OCI-LY3 (cell line): ENCODE data around the gene SAMSN1.

ENCODE experiments used
- H2AFZ ChIP-seq: fragments of 200-600, 300-600 bp; shearing (Covaris generic); 2 replicates; pipeline ENCODE4 v1.6.0; 2014; ENCODE audit warnings: antibody characterized with exemption, low read depth, low read length
- H3K27ac ChIP-seq: fragments of 200-600, 300-600 bp; sonication (generic); 2 replicates; pipeline ENCODE4 v1.5.1; 2014; ENCODE audit warnings: mild to moderate bottlenecking, low read length, moderate library complexity, mixed read lengths
- H3K27me3 ChIP-seq: fragments of 200-600, 300-600 bp; sonication (generic); 2 replicates; pipeline ENCODE4 v1.6.1; 2014; ENCODE audit warnings: low read depth, low read length, mixed read lengths
- H3K36me3 ChIP-seq: fragments of 200-600, 300-600 bp; sonication (generic); replicated peaks from 2 replicates; pipeline ENCODE3; 2014; ENCODE audit warnings: low read depth, low read length, mixed read lengths
- H3K4me1 ChIP-seq: fragments of 300-600, 200-600 bp; sonication (generic); 2 replicates; pipeline ENCODE4 v1.6.1; 2014; ENCODE audit warnings: low read length, mixed read lengths
- H3K4me2 ChIP-seq: fragments of 200-600, 300-600 bp; sonication (generic); 2 replicates; pipeline ENCODE4 v1.6.1; 2014; ENCODE audit warnings: low read length, mixed read lengths
- H3K4me3 ChIP-seq: fragments of 300-600, 200-600 bp; sonication (generic); 2 replicates; pipeline ENCODE4 v1.5.1; 2014; ENCODE audit warnings: antibody characterized with exemption, mild to moderate bottlenecking, low read length, moderate library complexity
- H3K79me2 ChIP-seq: fragments of 300-600, 200-600 bp; shearing (Covaris generic); 2 replicates; pipeline ENCODE4 v1.6.1; 2014; ENCODE audit warnings: mild to moderate bottlenecking, low read length, mixed read lengths
- H3K9ac ChIP-seq: fragments of 300-600, 200-600 bp; shearing (Covaris generic); 2 replicates; pipeline ENCODE4 v1.6.0; 2014; ENCODE audit warnings: mild to moderate bottlenecking, low read length, moderate library complexity
- H3K9me3 ChIP-seq: fragments of 200-600, 300-600 bp; shearing (Covaris generic); 2 replicates; pipeline ENCODE4 v1.6.1; 2014; ENCODE audit warnings: low read length, mixed read lengths; ENCODE audit not compliant: insufficient read depth
- H4K20me1 ChIP-seq: fragments of 200-600, 300-600 bp; sonication (generic); 2 replicates; pipeline ENCODE4 v1.6.1; 2016; ENCODE audit warnings: low read length, mixed read lengths; ENCODE audit not compliant: insufficient read depth
- CTCF ChIP-seq: fragments of 200-600, 300-600 bp; sonication (generic); IDR thresholded peaks from 2 replicates; pipeline ENCODE4 v1.5.1; 2014; ENCODE audit warnings: antibody characterized with exemption, low read length, low read depth
- EZH2phosphoT487 ChIP-seq: fragments of 200-600 bp; shearing (Covaris generic); IDR thresholded peaks from 2 replicates; pipeline ENCODE4 v1.6.1; 2018; ENCODE audit warnings: antibody characterized with exemption, mixed run types, low read depth

The SAMSN1 gene

GRCh38 chr21:14592296-14593000 lies 46.3 kb upstream of the SAMSN1 start:
- Histone ChIP-seq H3K27me3 (no peaks in the 10 kb centered on the region), H4K20me1 (no peaks in the 10 kb centered on the region), H3K79me2 (no peaks in the 10 kb centered on the region), H3K36me3 (no peaks in the 10 kb centered on the region), H3K4me2 (0 out of 2 replicates have a peak overlapping the region, but pooled peaks have one; percentile 38), H3K9ac (no peak overlapping the region), H3K27ac (peak overlapping the region; percentile 81), H3K4me1 (peaks cover 37% of the 10 kb centered on the region), H2AFZ (no peak overlapping the region), H3K9me3 (0 out of 2 replicates have a peak, but pooled peaks cover 8% of the 10 kb centered on the region), H3K4me3 (no peak overlapping the region)
- TF ChIP-seq EZH2phosphoT487 (no peak), CTCF (no peak)

GRCh38 chr21:14591882-14592281 lies 45.8 kb upstream of the SAMSN1 start:
- Histone ChIP-seq H3K27me3 (no peaks in the 10 kb centered on the region), H3K36me3 (no peaks in the 10 kb centered on the region), H3K4me3 (no peak overlapping the region), H3K9me3 (0 out of 2 replicates have a peak, but pooled peaks cover 8% of the 10 kb centered on the region), H3K4me2 (peak overlapping the region; percentile 38), H3K4me1 (peaks cover 37% of the 10 kb centered on the region), H3K9ac (peak overlapping the region; percentile 12; the same call in 1 of the 2 replicates), H3K27ac (peak overlapping the region; percentile 81), H2AFZ (0 out of 2 replicates have a peak overlapping the region, but pooled peaks have one; percentile 29), H3K79me2 (no peaks in the 10 kb centered on the region), H4K20me1 (no peaks in the 10 kb centered on the region)
- no peak for TF ChIP-seq CTCF
- TF ChIP-seq EZH2phosphoT487, result no peak

- Histone ChIP-seq H3K27ac (peak overlapping the region; percentile 81), H3K9me3 (0 out of 2 replicates have a peak, but pooled peaks cover 5% of the 10 kb centered on the region), H3K9ac (peak overlapping the region; percentile 12; the same call in 1 of the 2 replicates), H3K27me3 (no peaks in the 10 kb centered on the region), H3K79me2 (no peaks in the 10 kb centered on the region), H3K4me3 (no peak overlapping the region), H4K20me1 (no peaks in the 10 kb centered on the region), H3K4me2 (peak overlapping the region; percentile 38), H3K4me1 (peaks cover 37% of the 10 kb centered on the region), H2AFZ (0 out of 2 replicates have a peak overlapping the region, but pooled peaks have one; percentile 29), H3K36me3 (no peaks in the 10 kb centered on the region)
- no peak for TF ChIP-seq EZH2phosphoT487
- no peak for TF ChIP-seq CTCF
These were observed 45.3 kb upstream of the SAMSN1 start for GRCh38 chr21:14591377-14591776.

- no peaks in the 10 kb centered on the region for H3K79me2 ChIP-seq
- peaks cover 37% of the 10 kb centered on the region for H3K4me1 ChIP-seq
- no peak for TF ChIP-seq EZH2phosphoT487
- TF ChIP-seq CTCF, result no peak
- peak overlapping the region; percentile 32; the same call in 1 of the 2 replicates for H3K9ac ChIP-seq
- peak overlapping the region; percentile 52 for H3K4me2 ChIP-seq
- H2AFZ ChIP-seq, result peak overlapping the region; percentile 55; the same call in 1 of the 2 replicates
- no peaks in the 10 kb centered on the region for H3K27me3 ChIP-seq
- no peaks in the 10 kb centered on the region for H3K36me3 ChIP-seq
- peak overlapping the region; percentile 52 for H3K4me3 ChIP-seq
- no peaks in the 10 kb centered on the region for H4K20me1 ChIP-seq
- H3K27ac ChIP-seq, result peak overlapping the region; percentile 74
- no peaks in the 10 kb centered on the region for H3K9me3 ChIP-seq
These were observed 43.9 kb upstream of the SAMSN1 start for GRCh38 chr21:14589855-14590563.
